Mammary epithelial cell (primary cell): ENCODE data around the gene CRYGS.

Experiments
- EZH2 ChIP-seq: IDR thresholded peaks from 2 replicates; pipeline ENCODE4 v1.6.1; 2012; ENCODE audit warnings: low read length, inconsistent platforms, borderline replicate concordance
- TF ChIP-seq, protein P1 (sequence below), 2 donors: IDR thresholded peaks in 1 of 2; conservative IDR thresholded peaks in 1 of 2; 2 replicates each; pipeline ENCODE4 v1.5.1; 2011 to 2012; ENCODE audit warnings: inconsistent platforms in 2 of 2, low read length in 2 of 2, mild to moderate bottlenecking in 2 of 2, control low read depth in 1 of 2, low read depth in 1 of 2; ENCODE audit not compliant: insufficient read depth in 1 of 2; ENCODE audit errors: extremely low read depth in 1 of 2

DNA sequence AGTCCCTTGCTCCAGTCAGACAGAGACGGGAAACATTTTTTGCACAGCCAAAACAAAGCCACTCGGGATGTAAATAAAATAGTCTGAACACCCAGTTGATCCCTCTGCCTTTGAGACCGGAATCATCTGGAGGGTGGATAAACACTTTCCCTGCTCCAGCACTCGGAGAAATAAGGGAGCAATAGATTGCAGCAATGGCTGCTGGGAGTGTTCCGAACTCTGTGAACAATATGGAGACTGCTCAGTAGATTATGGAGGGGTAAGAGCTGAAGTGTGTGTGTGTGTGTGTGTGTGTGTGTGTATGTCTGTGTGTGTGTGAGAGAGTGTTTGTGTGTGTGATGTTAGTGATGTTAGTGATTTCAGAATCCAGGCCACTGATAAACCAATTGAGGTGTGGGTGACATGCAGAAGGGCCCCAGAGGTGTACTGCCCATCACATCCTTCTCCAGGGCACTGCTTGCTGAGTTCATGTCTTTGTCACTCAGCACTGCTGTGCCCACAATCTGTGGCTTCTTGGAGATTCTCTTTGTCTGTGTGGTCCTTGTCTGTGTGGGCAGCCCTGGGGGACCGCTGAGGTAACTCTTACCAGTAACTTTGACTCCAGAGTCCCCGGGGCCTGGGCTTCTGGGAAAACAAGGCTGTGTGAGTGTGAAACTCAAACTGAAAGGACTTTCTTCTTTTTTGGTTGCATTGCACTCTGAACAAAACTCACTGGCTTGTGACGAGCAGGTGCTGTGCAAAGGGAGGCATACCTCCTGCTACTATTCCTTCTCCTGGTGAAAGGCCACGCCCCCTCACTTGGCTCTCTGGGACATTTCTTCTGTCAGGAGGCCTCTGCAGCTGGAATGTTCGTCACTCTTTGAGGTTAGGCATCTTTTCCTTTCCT lies 23.0 kb downstream of the CRYGS start:
- TF ChIP-seq, protein P1, sequence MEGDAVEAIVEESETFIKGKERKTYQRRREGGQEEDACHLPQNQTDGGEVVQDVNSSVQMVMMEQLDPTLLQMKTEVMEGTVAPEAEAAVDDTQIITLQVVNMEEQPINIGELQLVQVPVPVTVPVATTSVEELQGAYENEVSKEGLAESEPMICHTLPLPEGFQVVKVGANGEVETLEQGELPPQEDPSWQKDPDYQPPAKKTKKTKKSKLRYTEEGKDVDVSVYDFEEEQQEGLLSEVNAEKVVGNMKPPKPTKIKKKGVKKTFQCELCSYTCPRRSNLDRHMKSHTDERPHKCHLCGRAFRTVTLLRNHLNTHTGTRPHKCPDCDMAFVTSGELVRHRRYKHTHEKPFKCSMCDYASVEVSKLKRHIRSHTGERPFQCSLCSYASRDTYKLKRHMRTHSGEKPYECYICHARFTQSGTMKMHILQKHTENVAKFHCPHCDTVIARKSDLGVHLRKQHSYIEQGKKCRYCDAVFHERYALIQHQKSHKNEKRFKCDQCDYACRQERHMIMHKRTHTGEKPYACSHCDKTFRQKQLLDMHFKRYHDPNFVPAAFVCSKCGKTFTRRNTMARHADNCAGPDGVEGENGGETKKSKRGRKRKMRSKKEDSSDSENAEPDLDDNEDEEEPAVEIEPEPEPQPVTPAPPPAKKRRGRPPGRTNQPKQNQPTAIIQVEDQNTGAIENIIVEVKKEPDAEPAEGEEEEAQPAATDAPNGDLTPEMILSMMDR (conservative IDR thresholded peaks at IDR 0.05 in 1 of 2, IDR thresholded peaks at IDR 0.05 in 1 of 2; ENCODE audit: extremely low read depth in 1 of 2, insufficient read depth in 1 of 2, low read depth in 1 of 2, low read length in 2 of 2): no peak
- no peak for TF ChIP-seq EZH2
